Esophagus mucosa (tissue), 1 donor: ENCODE data around the gene MYOM1. TPM values are rescaled to one million over a fixed set of nuclear protein-coding genes. Genes with fewer than 3 reads are reported as not detected.
"Not testable (repeated sequence)": the region's sequence is repeated elsewhere in the genome, so short reads cannot be mapped to it uniquely, and the experiment has no call there.

ENCODE experiments used
- ATAC-seq: fragments of 200-7000 bp; cut with Tn5 transposase; one replicate; pipeline ENCODE4 v1.9.1; 2020
- total RNA-seq: library from RNA; stranded (reverse); gene quantifications from one replicate; pipeline ENCODE4 v1.2.4, GENCODE V29; 2023
- donor health status: DM: yes; HTN: yes; CAD: no.

The MYOM1 gene
- total RNA-seq, 1 donor from 2014 or later: 0.32 TPM

DNA sequence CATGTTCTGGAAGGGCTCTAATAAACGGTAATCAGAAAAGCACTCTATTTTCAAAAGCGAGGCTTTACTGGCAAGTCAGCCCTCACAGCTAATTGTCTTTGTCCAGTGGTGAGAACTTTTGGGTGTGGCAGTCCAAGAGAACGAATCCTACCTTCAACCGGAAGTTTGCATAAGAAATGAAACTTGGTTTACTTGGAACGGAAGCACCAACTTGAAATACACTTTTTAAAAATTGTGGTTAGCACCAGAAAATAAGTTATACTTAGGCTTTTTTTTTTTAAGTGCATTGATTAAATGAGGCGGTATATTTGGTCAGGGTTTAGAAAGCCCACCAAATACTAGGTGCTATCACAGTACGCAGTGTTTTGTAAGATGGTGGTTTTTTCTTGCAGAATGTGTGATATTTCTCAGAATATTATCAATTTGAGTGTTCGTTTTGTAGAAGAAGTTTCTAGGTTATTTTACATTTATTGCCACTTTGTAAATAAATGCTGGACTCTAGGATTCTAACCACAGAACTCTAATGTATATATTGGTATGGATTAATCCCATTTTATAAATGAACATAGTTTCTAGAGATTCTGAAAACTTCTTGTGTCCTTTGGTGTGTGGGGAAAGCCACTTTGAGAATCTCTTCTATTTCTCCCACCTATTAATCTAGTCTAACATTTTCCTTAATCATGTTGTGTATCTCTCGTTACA lies 29.0 kb upstream of the MYOM1 start:
- ATAC-seq: no peak

DNA sequence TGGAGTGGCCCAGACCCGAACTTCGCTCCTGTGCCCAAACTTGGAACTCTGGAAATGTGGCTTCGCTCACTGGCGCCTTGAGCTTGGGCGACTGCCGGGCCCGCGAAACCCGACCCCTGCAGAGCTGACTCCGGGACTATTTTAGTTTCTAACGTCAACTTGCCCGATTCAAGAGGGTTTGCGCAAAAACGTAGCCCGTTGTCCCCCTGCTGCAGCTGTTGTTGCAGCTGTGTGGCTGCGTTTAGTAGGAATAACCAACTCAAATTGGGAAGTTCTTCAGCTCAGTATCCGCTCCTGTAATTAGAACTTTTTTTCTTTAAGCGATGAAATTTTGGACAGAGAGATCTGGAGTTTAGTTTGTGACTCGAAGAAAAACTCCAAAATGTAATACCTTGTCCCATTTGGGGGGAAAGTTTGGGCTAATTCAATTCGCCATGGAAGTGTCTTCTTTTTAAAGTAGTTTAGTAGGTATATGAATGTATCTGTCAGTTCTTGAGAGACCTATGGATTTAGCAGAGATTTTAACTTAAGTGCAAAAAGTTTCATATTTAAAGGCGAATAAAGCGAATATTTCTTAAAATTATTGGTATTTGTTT lies 28.4 kb upstream of the MYOM1 start:
- no peak for ATAC-seq

DNA sequence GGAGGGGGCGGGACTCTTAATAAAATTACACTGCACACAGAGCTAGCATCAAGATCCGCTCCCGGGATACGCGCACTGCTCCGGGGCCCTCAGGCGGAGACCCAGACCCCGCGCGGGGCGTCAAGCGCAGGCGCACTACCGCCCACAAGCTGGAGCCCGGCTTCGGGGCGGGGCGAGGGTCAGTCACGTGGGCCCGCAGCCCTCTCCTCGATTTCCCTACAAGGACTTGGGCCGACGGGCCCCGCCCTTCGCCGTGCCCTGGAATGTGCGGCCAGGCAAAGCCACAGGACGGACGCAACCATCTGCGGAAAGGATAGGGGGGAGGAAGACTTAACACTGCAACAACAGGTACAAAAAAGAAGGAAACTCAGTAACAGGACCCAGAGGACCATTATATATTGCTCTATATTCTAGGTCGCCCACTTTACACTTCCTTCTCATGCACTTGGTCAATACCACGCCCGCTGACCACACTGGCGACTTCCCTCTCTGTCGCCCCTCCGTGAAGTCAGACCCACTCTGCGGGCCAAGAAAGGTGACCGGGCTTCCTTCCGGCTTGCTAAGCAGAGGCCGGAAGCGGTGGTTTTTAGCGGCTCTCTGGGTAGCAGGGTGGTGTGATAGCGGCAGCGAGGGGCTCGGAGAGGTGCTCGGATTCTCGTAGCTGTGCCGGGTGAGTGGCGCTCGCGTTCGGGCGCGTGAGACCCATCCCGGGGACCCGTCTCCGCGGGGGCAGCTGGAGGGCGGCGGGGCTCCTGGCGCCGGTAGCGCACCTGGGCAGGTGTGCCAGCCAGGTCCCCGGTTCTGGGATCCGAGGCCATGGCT lies 27.7 kb upstream of the MYOM1 start, which contains the start of gene MYL12A:
MYL12A (plus strand) TSS at position 562 of the 822 bp plus-strand sequence. CDS start 5,447 bp downstream, outside the sequence.
- peak; percentile 92 for ATAC-seq

DNA sequence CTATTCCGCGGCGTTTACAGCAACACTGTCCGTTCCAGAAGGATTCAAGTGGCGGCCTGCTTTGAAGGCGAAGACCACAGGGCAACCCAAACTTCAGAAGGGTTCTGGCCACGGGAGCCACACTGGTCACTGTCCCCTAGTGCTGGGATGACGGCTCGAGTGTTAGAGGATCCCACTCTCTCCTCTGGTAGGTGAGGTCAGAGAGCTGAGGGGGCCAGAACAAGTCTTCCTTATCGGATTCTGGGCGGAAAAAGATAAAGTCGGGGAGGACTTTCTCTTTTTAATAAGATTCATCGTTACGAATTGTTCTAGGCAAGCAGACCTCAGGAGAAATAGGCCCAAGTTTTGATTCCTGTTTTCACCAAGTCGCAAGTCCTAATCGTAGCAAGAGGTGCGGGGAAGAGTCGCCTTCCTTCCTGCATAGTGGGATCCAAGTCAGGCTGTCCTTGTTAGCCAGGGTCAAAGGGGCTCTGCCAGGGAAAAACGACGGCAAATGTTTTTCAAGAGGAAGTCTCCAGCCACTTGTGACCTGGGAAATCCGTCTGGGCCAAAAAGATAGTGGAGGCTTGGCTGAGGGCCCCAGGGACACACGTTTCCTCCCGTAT lies 27.0 kb upstream of the MYOM1 start:
- ATAC-seq: no peak

DNA sequence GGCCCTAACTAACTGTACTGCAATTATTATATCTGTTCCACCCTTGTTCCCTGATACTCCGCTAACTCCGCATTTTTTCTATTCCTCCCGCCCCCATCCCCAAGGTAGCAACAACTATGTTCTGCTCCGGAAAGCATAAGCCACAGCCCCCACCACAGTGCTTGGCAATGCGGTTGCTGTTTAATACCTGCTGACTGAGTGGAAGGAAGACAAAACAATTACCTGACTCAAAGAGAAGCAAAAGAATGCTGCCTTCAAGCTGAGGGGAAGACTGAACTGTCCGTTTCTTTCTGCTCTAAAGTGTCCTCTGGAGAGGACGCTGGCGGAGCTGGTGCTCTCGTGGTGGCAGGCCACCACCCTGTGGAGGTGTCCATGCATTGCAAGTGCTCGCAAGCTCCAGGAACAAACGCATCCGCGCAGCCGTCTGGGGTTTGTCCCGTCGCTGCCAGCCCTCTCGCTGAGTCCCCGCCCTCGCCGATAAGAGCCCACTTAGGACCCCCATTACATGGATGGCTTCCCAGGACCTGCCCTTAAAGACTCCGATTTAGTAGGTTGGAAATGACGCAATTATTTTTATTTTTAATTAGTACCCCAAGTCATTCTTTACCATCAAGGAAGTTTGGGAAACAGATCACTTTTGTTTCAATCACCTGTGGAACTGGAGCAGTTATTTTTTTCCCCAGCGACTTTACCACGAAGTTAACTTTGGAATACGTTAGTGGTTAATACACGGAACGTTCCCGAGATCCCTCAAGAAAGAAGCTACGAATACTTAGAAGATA lies 26.3 kb upstream of the MYOM1 start:
- peak; percentile 77 for ATAC-seq

DNA sequence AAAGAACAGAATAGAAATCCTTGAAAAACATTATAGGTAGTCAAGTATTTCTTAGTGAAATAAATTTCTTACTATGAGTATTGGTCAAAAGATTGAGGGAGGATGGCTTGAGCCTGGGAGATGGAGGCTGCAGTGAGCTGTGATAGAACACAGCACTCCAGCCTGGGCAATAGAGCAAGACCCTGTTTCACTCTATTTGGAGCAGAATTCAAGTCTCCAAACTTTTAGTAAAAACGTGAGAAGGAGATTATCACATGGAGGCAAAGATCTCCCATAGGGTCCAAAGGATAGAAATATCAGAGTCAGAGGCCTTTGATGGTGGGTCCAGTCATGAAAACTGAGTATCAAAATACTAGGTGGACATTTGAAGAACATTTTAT lies 25.4 kb upstream of the MYOM1 start:
- ATAC-seq: no peak

DNA sequence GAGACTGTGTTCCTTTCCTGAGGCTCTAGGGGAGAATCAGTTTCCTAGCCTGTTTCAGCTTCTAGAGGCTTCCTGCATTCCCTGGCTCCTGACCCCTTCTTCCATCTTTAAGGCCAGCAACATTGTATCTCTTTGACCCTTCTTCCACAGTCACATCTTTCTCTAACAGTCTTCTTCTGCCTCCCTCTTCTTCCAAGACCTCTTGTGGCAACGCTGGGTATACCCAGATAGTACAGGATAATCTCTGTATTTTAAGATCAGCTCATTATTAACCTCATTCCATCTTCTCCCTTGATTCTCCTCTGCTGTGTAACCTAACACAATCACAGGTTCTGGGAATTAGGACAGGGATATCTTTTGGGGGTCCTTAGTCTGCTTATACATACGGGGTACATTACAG lies 19.0 kb upstream of the MYOM1 start:
- ATAC-seq: no peak

DNA sequence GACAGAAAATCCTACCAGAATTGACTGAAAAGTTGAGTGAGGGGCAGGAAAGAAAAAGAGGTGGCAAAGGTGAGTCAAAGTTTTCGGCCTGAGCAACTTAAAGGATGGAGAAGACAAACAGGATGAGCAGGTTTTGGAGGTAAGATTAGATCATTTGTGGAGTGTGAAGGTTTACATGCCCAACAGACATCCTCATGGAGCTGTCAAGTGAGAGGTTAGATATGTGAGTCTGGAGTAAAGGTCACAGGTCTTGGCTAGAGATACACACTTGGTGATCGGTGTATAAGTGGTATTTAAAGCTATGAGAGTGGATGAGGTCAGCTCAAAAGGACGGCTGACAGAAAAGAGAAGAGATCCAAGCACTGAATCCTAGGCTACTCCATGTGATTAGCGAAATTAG lies 16.7 kb upstream of the MYOM1 start:
- ATAC-seq: peak; percentile 83

DNA sequence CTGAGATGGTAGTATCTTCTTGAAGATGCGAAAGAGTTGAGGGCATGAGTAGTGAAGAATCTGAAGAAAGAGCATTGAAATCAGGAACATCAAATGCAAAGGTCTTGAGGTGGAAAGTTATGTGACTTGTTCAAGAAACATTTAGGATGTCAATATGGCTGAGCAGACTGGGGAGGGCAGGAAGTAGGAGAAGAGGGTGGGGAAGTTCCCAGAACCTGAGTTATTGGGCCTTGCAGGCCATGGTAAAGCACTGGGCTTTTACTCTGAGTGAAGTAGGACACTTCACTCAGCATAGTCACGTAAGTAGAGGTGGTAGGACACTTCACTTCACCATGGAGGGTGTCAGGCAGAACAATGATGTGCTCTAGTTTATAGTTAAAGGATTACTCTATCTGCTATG lies 16.1 kb upstream of the MYOM1 start:
- ATAC-seq: no peak

DNA sequence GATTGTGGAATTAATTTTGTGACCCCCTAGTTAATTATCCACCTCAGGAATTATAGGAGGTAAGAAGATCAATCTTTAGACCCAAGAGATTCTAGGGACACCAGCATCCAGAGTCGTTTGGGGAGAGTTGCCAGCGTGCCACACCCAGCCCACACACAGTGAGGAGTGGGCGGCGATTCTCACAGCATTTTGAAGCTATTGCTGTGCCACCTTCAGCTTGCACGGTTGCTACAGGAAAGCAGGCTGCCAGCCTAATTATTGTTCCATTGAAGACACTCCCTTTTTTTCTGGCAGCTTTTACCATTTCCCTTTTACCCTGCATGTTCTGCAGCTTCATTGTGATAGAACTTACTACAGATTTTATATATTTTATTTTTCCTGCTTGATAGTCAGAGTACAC lies 14.7 kb upstream of the MYOM1 start:
- no peak for ATAC-seq

DNA sequence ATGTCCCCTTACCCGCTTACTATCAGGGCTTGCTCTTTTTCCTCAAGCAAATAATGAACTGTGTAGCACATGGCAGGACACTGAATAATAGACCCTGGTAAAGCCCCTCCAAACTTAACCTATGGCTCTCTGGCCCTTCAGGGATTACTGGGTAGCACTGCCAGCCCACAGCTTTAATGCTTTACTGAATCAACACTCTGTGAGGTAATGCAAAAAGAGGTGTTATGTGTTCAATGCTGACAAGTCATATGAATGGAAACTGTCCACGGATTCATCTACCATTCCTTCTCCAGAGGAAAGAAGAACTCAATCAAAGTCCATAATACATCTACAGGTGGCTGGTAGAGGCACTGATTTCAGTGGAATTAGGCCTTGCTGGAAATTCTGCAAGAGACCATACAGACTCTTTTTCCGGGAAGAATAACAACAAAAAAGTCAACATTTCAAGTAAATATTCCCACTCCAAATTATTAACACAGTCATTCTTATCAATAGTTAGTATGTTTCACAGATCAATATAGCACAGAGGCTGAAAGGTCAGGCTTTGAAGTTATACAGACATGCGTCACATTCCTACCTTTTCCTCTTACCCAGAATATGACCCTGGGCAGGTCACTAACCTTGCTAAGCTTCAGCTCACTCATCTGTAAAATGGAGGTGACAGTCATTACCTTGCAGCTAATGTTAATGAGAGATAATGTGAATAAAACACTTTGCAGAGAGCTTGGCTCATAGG lies 13.8 kb upstream of the MYOM1 start:
- ATAC-seq: no peak

DNA sequence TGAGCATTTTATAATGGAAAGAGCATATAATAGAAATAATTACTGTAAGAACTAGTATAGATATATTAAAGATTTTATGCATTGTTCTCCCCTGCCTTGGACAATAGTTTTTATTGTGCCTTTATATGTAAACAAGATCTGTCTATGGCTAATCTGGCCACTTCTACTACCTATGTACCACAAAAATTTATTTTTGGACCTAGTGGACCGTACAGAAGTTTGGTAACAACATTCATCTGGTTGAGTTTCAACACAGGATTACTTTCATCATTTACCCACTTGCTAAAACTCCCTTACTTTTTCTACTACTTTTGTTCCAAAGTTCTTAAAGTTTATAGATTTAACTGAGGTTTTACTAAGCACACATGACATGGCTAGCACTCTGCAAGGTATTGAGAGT lies 13.2 kb upstream of the MYOM1 start:
- no peak for ATAC-seq

DNA sequence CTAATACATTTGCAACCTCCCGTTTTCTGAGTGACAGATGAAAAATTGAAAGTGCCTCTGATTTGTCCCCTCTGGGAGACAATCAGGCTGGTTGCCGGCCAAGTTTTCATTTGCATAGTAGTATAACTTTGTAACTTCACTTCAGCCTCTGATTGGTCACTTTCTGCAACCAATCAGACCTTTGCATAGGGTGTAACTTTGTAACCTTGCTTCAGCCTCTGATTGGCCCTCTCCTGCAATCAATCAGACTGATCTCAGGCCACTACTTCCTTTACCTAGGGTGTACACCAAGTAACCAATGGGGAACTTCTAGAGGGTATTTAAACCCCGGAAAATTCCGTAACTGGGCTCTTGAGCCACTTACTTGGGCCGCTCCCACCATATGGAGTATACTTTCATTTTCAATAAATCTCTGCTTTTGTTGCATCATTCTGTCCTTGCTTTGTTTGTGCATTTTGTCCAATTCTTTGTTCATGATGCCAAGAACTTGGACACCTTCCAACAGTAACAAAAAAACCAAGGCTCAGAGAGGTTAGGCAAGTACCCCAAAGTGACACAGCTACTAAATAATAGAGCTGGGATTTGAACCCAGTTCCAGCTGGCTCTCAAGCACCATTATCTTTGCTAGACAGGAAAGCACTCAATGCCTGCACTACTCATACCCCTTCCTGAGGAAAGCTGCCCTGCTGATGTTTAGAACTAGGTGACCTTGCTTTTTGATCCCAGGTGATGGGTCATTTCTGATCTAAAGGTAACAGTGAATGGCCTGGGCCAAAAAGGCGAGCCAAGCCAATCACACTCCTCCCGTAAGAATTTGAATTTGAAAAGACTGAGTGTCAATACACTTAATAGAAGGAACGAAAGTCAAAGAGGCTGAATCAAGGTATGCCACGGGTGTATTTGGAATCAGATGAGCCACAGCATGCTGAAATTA lies 10.9 kb upstream of the MYOM1 start:
- ATAC-seq: no peak

DNA sequence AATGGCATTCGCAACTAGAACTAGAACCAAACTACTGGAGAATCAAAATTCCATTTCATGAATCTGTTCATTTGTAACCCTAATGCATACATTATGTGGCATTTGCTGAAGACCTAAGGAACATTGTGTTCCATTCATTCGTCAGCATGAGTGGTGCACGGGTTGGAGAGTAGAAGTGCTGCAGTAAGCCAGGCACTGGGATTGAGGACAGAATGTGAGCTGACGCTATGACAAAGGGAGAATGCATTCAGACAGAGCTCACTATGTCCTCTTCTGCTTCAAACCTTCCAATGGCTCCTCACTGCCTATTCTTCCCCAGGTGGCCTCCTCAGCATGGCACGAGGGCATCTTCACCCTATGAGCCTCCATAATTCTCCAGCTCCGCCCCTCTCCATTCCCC lies 6.3 kb upstream of the MYOM1 start:
- no peak for ATAC-seq

DNA sequence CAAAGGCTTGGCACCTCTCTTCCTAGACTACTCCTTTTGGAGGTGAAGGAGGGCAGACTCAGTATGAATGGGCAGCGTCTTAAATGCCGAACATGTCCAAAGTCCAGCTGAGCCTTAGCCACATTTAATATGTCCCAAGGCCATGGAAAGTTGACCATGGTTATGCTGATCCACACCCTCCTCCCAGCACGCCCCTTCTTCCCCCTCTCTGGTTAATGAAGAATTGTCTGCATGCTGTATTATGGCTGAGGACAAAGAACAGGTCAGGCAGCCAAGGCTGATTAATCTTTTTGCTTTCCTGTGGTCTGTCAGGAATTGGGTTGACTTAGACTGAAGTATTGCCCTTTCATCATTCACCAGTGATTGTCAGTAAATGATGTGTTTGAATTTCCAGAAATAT lies 5.8 kb upstream of the MYOM1 start:
- ATAC-seq: no peak

DNA sequence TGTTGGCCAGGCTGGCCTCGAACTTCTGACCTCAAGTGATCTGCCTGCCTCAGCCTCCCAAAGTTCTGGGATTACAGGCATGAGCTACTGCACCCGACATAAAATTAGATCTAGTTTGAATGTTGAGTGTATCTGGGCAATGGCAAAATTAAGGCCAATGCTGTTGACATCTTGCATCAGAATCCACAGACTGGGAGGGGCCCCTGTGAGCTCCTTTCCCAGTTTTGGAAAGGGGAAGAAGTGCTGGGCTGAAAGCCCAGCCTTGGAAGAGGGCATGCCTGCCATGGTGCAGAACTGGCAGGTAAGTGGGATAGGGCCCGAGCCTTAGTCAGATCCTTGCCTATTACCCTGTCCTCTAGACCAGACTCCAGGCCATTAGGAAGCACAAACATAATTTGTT lies 4.5 kb upstream of the MYOM1 start:
- ATAC-seq: no peak

DNA sequence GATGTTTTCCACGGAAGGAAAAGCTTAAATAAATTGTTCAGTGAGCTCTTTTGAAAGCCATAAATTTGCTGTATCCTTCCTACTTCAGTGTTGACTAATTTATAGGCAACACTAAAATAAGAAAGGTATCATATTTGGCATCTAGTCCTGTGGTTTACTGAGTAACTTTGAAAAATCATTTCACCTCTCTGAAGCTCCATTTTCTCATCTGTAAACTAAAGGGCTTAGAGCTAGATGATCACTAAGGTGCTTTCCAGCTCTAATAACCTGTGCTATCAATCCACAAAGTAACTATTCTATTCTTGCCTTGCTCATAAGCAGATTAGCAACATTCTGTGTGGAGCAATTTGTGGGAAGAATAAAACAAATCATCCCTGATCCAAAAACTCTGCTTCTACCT lies 3.6 kb upstream of the MYOM1 start:
- ATAC-seq: no peak

DNA sequence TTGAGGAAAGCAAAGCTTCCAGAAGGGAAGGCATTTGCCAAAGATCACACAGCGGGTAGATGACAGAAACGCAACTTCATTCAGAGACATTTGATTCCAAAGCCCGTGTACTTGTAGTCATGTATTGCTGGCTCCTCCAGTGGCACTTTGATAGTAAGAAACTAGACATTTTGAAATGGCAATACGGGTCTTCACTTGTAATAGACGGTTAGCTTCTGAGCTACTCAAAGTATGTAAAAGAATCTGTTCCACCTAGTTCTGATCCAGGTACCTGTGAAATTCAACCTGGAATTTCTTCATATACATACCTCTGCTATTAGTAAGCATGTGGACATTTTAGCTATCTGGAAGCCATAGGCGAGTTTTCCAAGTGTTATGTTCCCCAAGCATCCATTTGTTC lies 1.7 kb upstream of the MYOM1 start:
- ATAC-seq: no peak

DNA sequence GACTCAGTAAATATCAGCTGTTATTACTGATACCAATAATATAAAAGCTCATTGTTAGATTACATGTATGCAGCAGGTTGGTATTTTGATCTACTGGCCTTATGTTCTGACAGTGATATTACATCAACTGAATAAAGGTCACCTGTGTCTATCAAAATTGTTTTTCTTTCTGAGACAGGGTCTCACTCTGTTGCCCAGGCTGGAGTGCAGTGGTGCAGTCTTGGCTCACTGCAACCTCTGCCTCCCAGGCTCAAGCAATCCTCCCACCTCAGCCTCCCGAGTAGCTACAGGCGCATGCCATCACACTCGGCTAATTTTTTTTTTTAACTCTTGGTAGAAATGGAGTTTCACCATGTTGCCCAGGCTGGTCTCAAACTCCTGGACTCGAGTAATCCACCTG lies 1.1 kb upstream of the MYOM1 start:
- ATAC-seq: not testable (repeated sequence)

DNA sequence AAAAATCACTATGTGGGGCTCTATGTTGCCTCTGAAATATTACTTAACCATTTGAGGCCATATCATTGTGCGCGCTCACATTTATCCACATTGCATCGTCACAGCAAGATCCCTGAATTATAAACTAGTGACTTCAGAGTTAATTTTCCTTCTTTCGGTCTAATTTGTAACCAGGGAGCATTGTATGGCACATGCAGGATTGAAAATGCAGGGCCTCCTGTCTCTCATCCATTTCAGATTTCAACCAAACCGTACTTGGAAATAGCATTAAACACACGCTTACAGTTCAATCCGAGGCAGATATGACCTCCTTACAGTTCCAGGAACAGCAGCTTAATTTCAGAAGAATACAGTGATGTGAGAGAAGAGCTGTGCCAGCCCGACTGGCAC lies 532 bp downstream of the MYOM1 start:
- no peak for ATAC-seq

DNA sequence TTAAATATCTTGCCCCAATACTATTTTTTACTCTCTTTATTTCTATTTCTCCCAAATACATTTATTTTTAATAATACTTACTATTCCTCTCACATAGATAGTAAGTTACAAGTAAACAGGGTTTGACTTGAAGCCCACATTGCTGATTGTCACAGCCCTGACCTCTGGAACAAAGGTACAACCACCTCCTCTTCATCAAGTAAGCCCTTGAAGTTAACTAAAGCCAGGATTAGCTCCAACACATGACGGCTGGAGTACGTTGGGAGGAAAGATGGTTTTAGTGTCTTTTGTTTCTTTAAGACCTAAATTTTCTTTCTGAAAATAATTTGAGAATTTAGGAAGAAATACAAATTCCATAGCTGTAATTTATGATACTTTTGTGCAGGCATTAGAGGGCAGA lies 949 bp downstream of the MYOM1 start:
- no peak for ATAC-seq
